HepG2 (cell line): ENCODE measurements around the gene MAP2K3. TPM values are rescaled to one million over a fixed set of nuclear protein-coding genes. Genes with fewer than 3 reads are reported as not detected.
"Not testable (repeated sequence)": the region's sequence is repeated elsewhere in the genome, so short reads cannot be mapped to it uniquely, and the experiment has no call there.

Source experiments
- ATAC-seq: fragments of 200-7000 bp; cut with Tn5 transposase; 3 replicates; pipeline ENCODE4 v1.9.1; 2020; ENCODE audit warnings: mild to moderate bottlenecking, moderate library complexity
- BruUV-seq: library from RNA; stranded (reverse); fragments of 400-500 nt; replicated peaks from 2 replicates; lab custom pipeline; 2021; lab: Mats Ljungman, UMichigan
- CTCF ChIA-PET: fragments of 300-600 bp; formaldehyde crosslinking; extraction: SDS; loops from one replicate; lab custom pipeline; 2021; ENCODE audit warnings: low total read pairs, inconsistent platforms, low intra/inter-chr PET ratio; lab: Yijun Ruan, JAX
- POLR2A ChIA-PET: fragments of 350-600 bp; sonication (Branson Sonifier 250); formaldehyde crosslinking; loops from one replicate; lab custom pipeline; 2020; ENCODE audit warnings: antibody characterized with exemption, inconsistent platforms; lab: Yijun Ruan, JAX
- DNase-seq: peaks from one replicate; pipeline ENCODE4 v3.0.0-alpha.2; 2015; ENCODE audit warnings: low spot score
- FAIRE-seq: peaks from 3 replicates; lab custom pipeline; 2011; peaks lifted over from hg19 to GRCh38; lab: Jason Lieb, UNC
- H2AFZ ChIP-seq: one replicate; pipeline ENCODE4 v1.6.1; 2011; ENCODE audit warnings: low read length, inconsistent platforms
- H3K27ac ChIP-seq: fragments of 300-600 bp; 3 replicates; pipeline ENCODE4 v1.8.0; 2011; ENCODE audit warnings: mixed run types, mild to moderate bottlenecking, mixed read lengths, low read length, inconsistent platforms; ENCODE audit not compliant: insufficient read depth; ENCODE audit errors: extremely low read length
- H3K27me3 ChIP-seq, 2 experiments: fragments of 200-600 bp in 1 of 2; 2 replicates in 1 of 2; 3 replicates in 1 of 2; pipeline versions ENCODE4 v1.6.0 to v1.8.0; 2011; ENCODE audit warnings: low read length in 2 of 2, mild to moderate bottlenecking in 2 of 2, moderate library complexity in 2 of 2, inconsistent platforms in 1 of 2; ENCODE audit not compliant: insufficient read depth in 2 of 2, control insufficient read depth in 1 of 2
- H3K36me3 ChIP-seq, 2 experiments: fragments of 200-600 bp in 1 of 2; replicated peaks in 1 of 2; 2 replicates in 1 of 2; 3 replicates in 1 of 2; pipeline versions ENCODE4 v1.5.1 to v1.8.0; 2011; ENCODE audit warnings: low read length in 2 of 2, inconsistent platforms in 1 of 2; ENCODE audit not compliant: insufficient read depth in 2 of 2, control insufficient read depth in 1 of 2
- H3K4me1 ChIP-seq: 2 replicates; pipeline ENCODE4 v1.5.1; 2012; ENCODE audit warnings: low read length, inconsistent platforms; ENCODE audit not compliant: insufficient read depth
- H3K4me2 ChIP-seq: 2 replicates; pipeline ENCODE4 v1.6.0; 2011; ENCODE audit warnings: low read depth, low read length, inconsistent platforms
- H3K4me3 ChIP-seq, 3 experiments: fragments of 200-600 bp in 1 of 3; sonication (generic), shearing (Covaris generic) in 1 of 3; replicated peaks in 1 of 3; 2 replicates each; pipeline ENCODE4 v1.5.1; 2011 to 2016; ENCODE audit warnings: low read length in 3 of 3, inconsistent platforms in 2 of 3, low read depth in 2 of 3, mild to moderate bottlenecking in 2 of 3, control low read depth in 1 of 3, mixed read lengths in 1 of 3; ENCODE audit not compliant: insufficient read depth in 1 of 3
- H3K79me2 ChIP-seq: one replicate; pipeline ENCODE4 v1.6.1; 2011; ENCODE audit warnings: low read length, inconsistent platforms; ENCODE audit not compliant: insufficient read depth
- H3K9ac ChIP-seq: 2 replicates; pipeline ENCODE4 v1.6.0; 2011; ENCODE audit warnings: mild to moderate bottlenecking, low read depth, low read length, inconsistent platforms; ENCODE audit not compliant: insufficient read depth
- H3K9me3 ChIP-seq: 2 replicates; pipeline ENCODE4 v1.5.1; 2012; ENCODE audit warnings: mild to moderate bottlenecking, low read length
- H4K20me1 ChIP-seq: 2 replicates; pipeline ENCODE4 v1.6.0; 2011; ENCODE audit warnings: inconsistent platforms, mild to moderate bottlenecking, low read length, moderate library complexity; ENCODE audit not compliant: insufficient read depth
- AGO2 ChIP-seq: fragments of 200-400 bp; formaldehyde crosslinking; optimal IDR thresholded peaks from 2 replicates; pipeline ENCODE3; 2017; ENCODE audit warnings: mild to moderate bottlenecking, low read depth, low read length, moderate library complexity
- HNRNPL ChIP-seq: fragments of 200-400 bp; formaldehyde crosslinking; IDR thresholded peaks from 2 replicates; pipeline ENCODE4 v1.6.1; 2017; ENCODE audit warnings: mild to moderate bottlenecking, low read depth, low read length
- SALL1 ChIP-seq: sonication (generic); formaldehyde crosslinking; IDR thresholded peaks from 2 replicates; pipeline ENCODE4 v1.8.0; 2022; ENCODE audit warnings: mild to moderate bottlenecking, missing genetic modification reagents
- WGBS: methylation state at CpG from one replicate; pipeline ENCODE4 v1.1.6; 2017; ENCODE audit warnings: low lambda C conversion rate; 5-methylcytosine and 5-hydroxymethylcytosine counted together
- in situ Hi-C: cut with HindIII; loops from 2 replicates; pipeline ENCODE4 v1.10.0; 2017; ENCODE audit warnings: low pct_unique_long_range_greater_than_20kb; ENCODE audit not compliant: extremely low pct_ligation_motif_present
- intact Hi-C: fragments of 100-400 bp; cut with micrococcal nuclease; formaldehyde crosslinking; loops from one replicate; pipeline ENCODE4 v1.10.0; 2022; ENCODE audit not compliant: unreplicated experiment
- polyA plus RNA-seq, 8 experiments: library from polyadenylated mRNA; depleted of rRNA in 3 of 8; stranded (reverse) in 7 of 8; unstranded in 1 of 8; fragments of >200 nt; fragmentation: Illumina TruSeq in 4 of 8; extraction: Trizol in 4 of 8; gene quantifications; 2 replicates each; pipeline versions ENCODE4 v1.2.1 to v1.2.3, GENCODE V29; 2011 to 2016; ENCODE audit warnings: low read depth in 4 of 8, missing spikeins in 1 of 8, mixed read lengths in 1 of 8; ENCODE audit not compliant: insufficient read depth in 1 of 8
- total RNA-seq, 5 experiments: library from RNA; depleted of rRNA; stranded (reverse); fragments of >200 nt; fragmentation: Illumina TruSeq; extraction: Trizol; gene quantifications; 2 replicates each; pipeline ENCODE4 v1.2.3, GENCODE V29; 2016; ENCODE audit warnings: low read depth in 1 of 5

MAP2K3 gene
- total and polyA plus RNA-seq, 2 of the 13 experiments (the other 11 are each of a cell fraction or from before 2014, with no cell fraction given): 20.5 to 27.4 TPM

DNA sequence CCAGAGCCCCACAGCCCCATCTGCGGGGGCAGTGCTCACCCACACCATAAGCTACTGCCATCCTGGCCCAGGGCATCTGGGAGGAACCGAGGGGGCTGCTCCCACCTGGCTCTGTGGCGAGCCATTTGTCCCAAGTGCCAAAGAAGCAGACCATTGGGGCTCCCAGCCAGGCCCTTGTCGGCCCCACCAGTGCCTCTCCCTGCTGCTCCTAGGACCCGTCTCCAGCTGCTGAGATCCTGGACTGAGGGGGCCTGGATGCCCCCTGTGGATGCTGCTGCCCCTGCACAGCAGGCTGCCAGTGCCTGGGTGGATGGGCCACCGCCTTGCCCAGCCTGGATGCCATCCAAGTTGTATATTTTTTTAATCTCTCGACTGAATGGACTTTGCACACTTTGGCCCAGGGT is 29.8 kb downstream of the MAP2K3 start:
- in situ Hi-C loops (loop anchor here (25.0 kb wide), 1 partner anchor 448 kb away; no protein-coding TSS in a partner anchor), intact Hi-C loops (loop anchor here (10.0 kb wide), 1 partner anchor 201 kb away; no protein-coding TSS in a partner anchor)
- DNase-seq, H3K4me3 ChIP-seq, H4K20me1 ChIP-seq, POLR2A ChIA-PET, H3K36me3 ChIP-seq, H3K27me3 ChIP-seq, H2AFZ ChIP-seq, H3K79me2 ChIP-seq, CTCF ChIA-PET, H3K4me2 ChIP-seq, H3K27ac ChIP-seq, H3K9ac ChIP-seq, FAIRE-seq, H3K9me3 ChIP-seq: not testable (repeated sequence)
- ATAC-seq: 0 out of 3 replicates have a peak, but pooled peaks have one; percentile 3
- H3K4me1 ChIP-seq: peaks cover 22% of the 10 kb centered on the region
- BruUV-seq: TSS peak; percentile 12
- TF ChIP-seq AGO2: peak; percentile 43
- TF ChIP-seq SALL1 (CRISPR knock-in tag): 0 out of 2 replicates have a peak, but pooled peaks have one; percentile 12
- peak; percentile 92 for TF ChIP-seq HNRNPL
- 56% methylated on average over 4 of the region's 7 CpGs for WGBS

DNA sequence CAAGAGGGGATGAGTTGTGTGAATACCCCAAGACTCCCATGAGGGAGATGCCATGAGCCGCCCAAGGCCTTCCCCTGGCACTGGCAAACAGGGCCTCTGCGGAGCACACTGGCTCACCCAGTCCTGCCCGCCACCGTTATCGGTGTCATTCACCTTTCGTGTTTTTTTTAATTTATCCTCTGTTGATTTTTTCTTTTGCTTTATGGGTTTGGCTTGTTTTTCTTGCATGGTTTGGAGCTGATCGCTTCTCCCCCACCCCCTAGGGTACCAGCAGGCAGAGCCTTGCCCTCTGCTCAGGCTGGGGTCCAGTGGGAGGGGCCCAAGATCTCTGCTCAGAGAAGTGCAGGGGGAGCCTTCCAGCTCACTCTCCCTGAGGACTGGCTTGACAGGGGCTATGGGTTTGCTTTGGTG is 30.2 kb downstream of the MAP2K3 start:
- 94% methylated on average over 7 of the region's 7 CpGs for WGBS
- FAIRE-seq, ATAC-seq, H2AFZ ChIP-seq, H3K27me3 ChIP-seq, H3K4me2 ChIP-seq, H3K27ac ChIP-seq, H3K79me2 ChIP-seq, DNase-seq, H4K20me1 ChIP-seq, H3K4me3 ChIP-seq, POLR2A ChIA-PET, H3K9me3 ChIP-seq, H3K9ac ChIP-seq, BruUV-seq, CTCF ChIA-PET, H3K36me3 ChIP-seq: not testable (repeated sequence)
- intact Hi-C loops (loop anchor here (5.0 to 10.0 kb wide), 2 partner anchors 32 to 200 kb away; partner anchors contain the start of gene MAP2K3), in situ Hi-C loops (loop anchor here (25.0 kb wide), 1 partner anchor 448 kb away; no protein-coding TSS in a partner anchor)
- peaks cover 22% of the 10 kb centered on the region for H3K4me1 ChIP-seq
- TF ChIP-seq HNRNPL: peak; percentile 82; the same call in 1 of the 2 replicates
